DND-41 (cell line): ENCODE data around the gene SMIM9.

Source experiments
- CTCF ChIP-seq: IDR thresholded peaks from 2 replicates; pipeline ENCODE4 v1.5.1; 2012; ENCODE audit warnings: borderline replicate concordance, low read length, moderate library complexity, mild to moderate bottlenecking; ENCODE audit not compliant: poor library complexity, severe bottlenecking; ENCODE audit errors: extremely low read depth
- EZH2 ChIP-seq: IDR thresholded peaks from 3 replicates; pipeline ENCODE4 v1.6.1; 2012; ENCODE audit warnings: borderline replicate concordance, low read depth, mild to moderate bottlenecking, moderate library complexity, low read length, inconsistent platforms; ENCODE audit not compliant: severe bottlenecking

DNA sequence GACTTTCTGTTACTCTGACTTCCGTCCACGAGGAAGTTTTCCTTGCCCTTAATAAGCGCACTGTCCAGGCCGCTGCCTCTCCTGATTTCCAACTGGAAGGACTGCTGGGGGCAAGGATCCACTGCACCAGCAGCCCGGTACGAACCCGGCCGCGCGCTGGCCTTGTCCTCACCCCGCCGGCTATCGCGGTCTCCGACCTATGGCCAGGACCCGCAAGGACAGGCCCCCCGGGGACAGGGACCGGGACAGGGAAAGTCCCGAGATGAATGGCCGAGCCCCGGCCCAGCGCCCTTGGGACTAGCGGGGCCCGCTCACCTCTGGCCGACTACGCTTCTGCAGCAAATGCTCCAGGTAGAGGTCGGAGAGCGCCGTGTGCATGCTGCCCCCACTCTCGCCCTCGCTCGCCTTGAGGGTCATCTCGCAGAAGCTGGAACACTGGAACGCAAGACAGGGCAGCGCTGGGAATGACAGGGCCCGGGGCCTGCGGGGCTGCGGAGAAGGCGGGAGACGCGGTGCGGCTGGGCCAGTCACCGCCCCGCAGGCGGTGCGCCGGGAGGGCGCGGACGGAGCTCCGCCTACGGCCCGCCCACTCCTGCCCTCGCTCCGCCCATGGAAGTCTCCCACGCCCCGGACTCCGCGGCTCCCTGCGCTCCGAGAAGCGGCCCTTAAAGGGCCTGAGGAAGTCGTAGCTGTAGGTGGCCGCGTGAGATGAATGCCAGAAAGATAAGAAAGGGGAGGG lies 29.3 kb downstream of the SMIM9 start, which contains the start of gene MPP1:
- no peak for TF ChIP-seq EZH2
- TF ChIP-seq CTCF, result no peak
